Endometrium (tissue), 2 donors: ENCODE results near the gene FXYD2.
"Not testable (repeated sequence)": the region's sequence is repeated elsewhere in the genome, so short reads cannot be mapped to it uniquely, and the experiment has no call there.

ENCODE experiments used
- FAIRE-seq: peaks from 2 replicates; lab custom pipeline; 2012; peaks lifted over from hg19 to GRCh38; lab: Jason Lieb, UNC
- donor health status: control.
- donor health status: control.

Gene FXYD2

DNA sequence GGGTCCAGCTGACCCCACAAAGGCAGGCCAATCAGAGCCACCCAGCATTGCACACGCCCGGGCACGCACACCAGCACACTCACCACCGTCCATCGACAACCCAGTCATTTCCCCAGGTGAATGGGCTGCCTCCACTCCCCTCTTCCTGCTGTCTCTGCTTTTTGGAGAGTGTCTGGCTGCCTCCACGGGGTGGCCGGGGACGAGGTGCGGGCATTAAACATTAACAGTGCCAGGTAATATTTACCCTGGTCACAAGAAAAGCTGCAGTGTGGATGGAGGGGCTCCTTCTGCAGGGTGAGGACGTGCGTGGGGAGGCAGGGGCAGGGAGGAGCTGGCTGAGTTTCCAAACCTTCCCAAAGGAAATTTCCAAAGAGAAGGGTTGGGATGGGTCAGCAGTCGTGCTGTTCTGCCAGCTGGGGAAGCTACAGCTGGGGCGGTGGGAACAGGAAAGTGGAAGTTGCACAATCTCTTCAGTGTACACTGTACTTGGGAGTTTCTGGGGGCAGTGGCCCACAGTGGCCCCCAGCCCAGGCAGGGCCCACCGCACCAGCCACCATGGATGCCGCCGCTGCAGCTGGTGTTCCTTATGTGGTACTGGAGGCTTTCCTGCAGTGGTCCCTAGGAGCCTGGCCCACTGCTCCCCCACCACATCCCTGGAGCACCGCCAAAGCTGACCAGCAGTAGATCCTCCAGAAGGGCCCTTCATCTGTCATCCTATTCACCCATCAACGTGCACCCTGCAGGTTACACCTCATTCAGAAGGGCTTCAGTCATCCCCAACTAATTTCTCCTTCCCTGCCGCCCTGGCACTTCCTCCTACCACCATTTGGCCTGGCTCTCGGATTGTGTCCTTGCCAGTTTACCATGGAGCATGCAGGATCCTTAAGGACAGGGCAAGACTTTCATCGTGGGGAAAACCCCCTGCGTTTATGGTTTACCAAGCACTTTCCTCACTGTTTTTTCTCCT is at the start of gene FXYD2:
TSS of gene FXYD2 (minus strand) at position 174 of the 967 bp plus-strand sequence. CDS start at position 108, 66 bp downstream.
- FAIRE-seq, result no peak

DNA sequence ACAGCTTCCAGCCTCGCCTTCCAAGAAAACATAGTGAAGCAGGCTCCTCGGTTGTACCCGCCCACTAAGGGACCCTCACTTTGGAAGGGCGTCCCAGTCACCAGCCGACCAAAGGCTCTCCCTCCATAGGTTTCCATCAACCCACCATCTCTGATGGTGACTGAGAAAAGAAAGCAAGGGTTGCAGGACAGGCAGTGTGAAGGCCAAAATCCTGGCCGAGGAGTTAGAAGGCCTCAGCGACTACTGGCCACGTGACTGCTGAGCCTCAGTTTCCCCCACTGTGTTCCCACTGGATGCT is 49.2 kb upstream of the FXYD2 start:
- no peak for FAIRE-seq

DNA sequence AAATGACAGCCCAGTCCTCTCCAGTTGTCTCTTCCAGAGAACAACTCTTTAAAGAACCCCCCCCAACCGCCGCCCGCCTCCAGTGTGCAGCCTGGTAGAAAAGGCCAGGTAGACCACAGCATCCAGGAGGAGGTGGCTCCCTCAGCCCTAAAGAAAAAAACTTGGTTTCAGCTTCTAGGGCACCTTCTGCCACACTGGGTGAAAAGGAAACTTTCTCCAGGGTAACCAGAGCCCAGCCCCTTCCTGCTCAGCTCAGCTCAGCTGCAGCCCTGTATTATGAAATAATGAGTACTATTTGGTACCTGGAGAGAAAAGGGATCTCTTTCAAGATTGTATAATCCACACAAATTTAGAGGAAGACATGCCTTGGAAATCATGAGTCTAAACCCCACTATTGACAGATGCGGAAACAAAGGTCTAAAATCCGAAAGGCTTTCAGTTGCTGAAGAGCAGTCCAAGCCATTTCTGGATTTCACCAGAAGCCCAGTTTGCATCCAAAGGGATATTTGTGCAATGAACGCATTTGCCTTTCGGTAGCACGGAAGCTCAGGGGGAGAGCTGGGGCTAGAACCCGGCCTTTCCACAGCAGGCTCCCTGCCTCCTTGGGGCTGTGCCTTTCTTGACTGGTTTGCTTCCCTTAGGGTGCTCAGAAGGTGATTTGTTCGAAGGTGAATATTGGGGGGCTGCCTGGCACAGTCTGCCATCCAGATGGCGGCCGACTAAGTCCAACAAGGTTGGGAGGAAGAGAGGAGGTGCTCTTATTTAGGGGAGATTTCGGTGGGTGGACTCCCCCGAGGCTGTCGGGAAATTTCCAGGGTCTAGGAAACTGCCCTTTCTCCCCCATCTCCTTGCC is 48.7 kb upstream of the FXYD2 start:
- no peak for FAIRE-seq

DNA sequence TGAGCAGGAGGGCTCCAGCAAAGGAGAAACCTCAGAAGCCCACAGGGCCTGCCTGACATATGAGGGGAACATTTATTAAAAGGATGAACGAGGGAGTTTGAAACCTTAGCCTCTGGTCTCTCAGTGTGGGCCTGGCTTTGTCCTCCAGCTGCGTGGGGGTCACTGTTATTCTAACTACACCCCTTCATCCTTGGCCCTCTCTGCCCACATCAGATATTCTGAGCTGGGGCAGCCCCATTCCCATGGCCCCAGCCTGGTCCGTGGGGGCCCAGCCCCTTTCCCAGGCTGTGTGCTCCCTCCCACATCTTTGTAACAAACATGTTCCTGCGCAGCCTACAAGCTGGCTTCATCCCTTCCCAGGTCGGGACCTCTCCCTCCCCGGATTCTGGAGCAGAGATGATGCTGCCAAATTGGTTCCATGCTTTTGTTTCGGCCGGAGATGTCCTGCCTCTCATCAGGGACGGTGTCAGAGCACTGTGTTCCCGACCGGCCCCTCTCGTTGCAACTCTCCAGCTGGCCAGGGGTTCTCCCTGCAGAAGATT is 47.9 kb upstream of the FXYD2 start:
- FAIRE-seq, result no peak

DNA sequence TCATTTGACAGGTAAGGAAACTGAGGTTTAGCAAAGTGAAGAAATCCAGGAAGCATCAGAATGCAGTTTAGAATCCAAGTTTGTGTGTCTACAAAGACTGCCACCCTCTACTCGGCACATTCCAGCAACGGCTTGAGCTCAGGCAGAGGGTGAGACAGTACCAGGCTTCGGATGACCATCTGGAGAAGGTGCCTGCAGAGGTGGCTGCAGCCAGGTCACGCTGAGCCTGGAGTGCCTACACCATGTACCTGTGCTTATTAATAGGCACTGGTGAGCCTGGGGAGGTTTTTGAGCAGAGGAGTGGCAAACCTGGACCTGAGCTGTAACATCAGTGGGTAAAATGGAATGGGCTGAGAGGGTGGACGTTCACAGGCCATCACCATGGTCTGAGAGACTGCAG is 47.2 kb upstream of the FXYD2 start:
- FAIRE-seq, result no peak

DNA sequence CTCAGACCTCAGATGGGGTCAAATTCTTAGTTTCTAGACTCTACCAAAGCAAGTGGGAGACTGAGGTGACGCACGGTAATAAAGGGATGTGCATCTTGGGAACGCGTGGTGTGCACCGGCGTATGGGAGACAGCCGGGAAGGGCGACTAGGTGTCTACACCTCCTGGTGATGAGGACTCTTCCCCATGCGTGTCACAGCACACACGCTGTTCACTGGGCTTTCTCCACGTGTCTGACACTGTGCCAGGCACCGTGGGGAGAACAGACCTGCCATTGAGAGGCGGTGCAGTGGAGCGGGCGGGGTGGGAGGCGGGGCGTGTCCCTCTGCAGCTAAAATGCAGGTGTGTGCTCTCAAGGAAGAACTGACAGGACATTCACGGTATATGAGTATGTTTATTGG is 46.6 kb upstream of the FXYD2 start:
- no peak for FAIRE-seq

DNA sequence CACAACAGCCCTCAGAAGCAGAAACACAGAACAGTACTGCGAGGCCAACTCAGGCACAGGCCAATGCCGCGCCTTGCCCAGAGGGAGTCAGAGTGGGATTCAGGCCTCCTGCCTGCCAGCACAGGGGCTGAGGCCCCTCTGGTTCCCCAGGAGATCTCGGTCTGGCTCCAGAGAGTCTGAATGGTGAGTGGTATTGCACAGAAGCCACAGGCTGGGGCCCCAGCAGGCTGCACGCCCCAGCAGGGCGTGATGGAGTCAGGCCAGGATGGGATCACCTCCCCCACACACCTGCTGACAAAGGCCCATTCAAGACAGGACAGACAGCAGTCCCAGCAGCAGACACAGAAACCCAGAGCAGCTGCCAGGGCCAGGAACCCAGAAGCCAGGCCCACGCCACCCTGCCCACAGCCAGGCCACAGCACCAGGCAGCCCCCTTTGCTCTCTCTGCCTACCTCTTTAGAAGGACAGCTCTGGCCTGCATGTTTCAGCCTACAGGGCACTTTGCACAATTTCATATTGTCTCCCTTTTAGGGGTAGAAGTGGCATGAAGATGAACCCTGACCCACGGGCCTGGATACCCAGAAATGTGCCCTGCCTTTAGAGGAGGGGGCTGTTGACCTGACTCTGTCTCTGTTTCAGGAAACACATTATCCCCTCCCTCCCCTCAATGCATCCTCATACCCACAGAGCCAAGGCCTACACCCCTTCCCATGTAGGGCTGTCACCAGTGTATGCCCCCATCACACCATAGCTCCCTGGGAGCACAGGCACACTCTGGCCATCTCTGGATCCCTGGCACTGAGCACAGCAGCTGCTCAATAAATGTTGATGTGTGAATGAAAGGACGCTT is 45.8 kb upstream of the FXYD2 start:
- FAIRE-seq, result no peak

DNA sequence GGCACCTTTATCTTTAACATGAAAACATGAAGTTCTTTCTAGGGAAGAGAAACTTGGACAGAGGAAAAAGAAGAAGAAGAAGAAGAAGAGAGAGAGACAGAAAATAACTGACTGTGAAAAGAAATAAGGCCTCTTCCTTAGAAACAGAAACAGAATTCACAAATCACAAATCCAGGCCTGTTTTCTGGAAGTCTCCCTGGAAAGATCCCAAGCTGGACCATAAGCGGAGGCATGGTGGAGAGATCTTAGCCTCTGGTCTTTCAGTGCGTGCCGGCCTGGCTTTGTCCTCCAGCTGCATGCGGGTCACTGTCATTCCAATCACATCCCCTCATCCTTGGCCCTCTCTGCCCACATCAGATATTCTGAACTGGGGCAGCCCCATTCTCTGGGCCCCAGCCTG is 45.1 kb upstream of the FXYD2 start:
- no peak for FAIRE-seq

DNA sequence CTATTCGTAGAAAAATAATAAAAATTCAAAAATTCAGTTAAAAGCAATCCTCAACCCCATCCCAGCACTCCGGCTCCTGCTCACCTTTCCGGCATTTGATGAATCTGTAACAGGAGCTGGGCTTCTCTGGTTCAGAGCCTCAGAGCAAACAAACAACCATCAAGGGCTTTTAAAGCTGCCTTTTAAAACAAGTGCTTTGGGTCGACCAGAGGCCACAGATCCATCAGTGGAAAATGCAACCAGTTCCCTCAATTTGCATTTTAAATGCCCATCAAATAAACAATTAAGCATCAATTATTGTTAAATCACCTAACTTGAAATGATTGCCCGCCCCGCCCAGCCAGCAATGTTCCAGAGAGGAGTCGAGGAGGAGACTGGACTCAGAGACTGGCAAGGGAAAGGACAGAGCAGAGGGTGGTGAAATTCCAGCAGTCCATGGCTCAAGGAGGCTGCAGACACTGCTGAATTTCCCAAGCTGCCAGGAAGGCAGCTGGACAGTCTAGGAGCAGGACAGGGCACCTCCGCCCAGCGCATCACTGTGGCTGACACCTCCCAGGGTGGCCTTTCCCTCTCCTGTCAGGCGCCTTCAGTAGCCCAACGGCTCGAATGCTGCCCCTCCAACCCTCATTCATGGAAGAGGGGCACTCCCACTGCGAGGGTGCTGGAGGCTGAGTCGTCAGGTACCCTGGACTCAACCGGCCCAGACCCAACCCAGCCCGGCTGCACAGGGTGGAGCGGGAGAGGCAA is 44.4 kb upstream of the FXYD2 start:
- FAIRE-seq, result no peak

DNA sequence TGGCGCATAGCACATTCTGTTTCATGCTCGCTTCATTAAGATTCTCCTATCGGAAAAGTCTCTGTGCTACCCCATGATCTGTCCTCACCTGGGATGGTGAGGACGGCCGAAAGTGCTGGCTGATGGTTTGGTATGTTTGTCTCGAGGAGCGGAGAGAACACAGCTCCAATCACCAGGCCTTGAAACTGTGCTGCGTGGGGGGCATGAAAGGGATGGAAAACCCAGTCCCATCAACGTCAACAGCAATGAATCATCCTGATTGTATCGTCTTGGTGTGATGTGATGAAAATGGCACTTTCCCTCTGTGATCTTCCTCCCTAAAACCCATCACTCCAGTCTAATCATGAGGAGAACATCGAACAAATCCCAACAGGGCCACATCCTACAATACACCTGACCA is 43.5 kb upstream of the FXYD2 start:
- FAIRE-seq, result no peak

DNA sequence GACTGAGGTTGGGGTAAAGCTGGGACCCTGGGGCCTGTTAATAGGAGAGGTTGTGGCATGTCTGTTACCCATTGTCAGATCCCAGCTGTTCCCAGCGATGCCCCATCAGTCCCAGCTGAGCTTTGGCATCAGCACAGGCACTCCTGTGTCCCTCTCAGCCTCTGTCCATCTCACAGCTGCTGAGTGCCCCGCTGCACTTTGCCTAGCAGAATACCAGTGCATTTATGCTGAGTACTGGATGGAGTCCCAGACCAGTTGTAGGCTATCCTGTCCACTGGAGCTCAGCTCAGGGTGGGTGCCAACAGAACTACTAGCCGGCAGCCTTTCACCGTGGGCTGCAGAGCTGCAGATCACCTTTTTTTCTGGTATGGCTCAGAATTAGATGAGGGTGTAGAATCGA is 42.0 kb upstream of the FXYD2 start:
- no peak for FAIRE-seq

DNA sequence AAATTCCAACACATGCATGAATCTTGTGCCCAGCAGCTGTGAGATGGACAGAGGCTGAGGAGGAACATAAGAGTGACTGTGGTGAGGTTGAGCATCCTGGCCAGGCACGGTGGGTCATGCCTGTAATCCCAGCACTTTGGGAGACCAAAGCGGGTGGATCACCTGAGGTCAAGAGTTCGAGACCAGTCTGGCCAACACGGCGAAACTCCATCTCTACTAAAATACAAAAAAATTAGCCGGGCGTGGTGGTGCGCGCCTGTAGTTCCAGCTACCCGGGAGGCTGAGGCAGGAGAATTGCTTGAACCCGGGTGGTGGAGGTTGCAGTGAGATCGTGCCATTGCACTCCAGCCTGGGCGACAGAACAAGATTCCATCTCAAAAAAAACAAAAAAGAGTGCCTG is 41.0 kb upstream of the FXYD2 start:
- FAIRE-seq, result not testable (repeated sequence)

DNA sequence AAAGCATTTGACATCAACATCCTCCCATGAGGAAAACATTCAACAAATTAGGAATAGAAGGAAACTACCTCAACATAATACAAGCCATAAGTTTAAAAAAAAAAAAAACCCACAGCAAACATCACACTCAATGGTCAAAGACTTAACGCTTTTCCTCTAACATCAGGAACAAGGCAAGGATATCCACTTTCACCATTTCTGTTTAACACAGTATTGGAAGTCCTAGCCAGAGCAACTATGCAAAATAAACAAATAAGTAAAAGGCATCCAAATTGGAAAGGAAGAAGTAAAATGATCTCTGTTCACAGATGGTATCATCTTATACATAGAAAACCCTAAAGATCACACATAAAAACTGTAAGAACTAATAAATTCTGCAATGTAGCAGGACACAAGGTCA is 38.8 kb upstream of the FXYD2 start:
- no peak for FAIRE-seq

DNA sequence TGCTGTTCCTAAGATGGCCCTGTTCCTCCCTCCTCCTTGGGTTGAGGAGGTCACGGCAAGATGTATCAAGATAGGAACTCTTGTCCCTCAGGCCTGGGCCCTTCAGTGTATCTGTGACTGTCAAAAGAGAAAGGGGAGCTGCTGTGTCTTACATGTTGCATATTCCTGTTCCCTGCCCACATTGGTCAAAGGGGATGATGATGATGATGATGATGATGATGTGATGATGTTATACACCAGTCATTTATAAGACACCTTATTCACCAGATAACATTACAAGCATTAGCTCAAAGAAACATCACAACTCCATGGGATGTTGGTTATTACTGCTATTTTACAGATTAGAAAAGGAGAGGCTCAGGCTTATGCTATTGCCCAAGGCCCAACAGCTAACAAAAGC is 38.2 kb upstream of the FXYD2 start:
- no peak for FAIRE-seq

DNA sequence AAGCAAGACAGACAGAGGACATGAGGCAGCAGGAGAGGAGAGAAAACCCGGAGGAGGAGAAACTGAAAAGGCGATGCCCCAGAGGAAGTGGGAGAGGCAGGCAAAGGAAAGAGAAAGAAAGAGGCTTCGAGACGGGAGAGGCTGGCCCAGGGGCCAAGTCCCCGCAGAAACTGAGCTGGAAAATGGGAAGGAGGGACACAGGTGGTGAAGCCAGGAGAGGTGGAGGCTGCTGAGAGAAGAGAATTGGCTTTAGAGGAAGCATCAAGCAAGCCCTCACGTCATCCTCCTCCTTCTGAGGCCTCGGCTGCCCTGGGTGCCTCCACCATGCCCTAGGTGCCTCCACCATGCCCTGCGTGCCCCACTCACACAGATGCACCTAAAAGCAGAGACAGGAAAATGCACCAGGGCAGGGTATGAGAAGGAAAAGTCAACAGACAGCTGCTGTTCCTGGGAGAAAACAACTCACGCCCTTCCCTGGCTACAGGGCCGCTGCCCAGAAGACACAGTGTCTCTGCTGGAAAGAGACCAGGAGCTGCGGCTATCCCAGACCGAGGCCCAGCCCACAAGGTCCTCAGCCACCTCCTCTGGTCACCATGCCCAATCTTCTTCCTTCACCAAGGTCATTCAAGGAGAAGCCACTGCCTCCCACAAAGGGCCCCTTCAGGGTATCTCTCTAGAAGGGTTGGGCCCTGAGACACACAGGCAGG is 37.6 kb upstream of the FXYD2 start:
- FAIRE-seq, result no peak

DNA sequence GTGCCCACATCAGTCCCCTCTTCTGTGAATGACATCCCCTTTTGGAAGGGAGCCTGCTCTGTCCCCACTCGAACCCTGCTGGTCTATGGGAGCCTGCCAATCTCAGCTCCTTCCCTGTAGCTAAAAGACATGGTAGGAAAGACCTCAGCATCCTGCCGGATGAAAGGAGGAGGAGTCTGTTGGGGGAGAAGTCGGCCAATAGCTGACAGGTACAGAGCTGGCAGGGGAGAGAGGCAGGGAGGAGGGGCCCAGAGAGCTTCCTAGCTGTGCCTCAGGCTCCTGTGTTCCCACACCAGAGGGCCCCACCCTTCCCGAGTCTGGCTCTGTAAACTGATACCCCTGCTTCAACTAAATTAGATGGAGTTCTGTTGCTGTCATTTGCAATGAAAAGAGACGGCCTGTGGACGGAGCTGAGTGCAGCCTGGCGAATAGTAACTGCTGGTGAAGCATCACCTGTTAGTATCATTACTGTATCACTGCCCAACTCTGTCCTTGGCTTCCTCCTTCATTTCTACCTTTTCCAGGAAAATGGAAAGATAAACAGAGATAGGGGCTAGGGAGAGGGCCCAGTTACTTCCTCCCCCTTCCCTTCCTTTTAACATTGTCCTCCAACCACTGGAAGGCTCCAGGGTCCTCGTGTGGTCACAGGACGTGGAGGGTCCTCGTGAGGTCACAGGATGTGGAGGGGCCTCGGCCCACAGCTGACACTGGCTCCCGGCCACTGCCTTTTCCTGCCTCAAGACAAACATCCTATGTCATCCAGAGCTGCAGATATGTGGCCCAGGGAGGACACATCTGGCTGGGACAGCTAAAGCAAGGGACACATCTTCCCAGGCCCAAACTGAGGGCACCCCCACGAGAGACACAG is 36.8 kb upstream of the FXYD2 start:
- FAIRE-seq, result no peak

DNA sequence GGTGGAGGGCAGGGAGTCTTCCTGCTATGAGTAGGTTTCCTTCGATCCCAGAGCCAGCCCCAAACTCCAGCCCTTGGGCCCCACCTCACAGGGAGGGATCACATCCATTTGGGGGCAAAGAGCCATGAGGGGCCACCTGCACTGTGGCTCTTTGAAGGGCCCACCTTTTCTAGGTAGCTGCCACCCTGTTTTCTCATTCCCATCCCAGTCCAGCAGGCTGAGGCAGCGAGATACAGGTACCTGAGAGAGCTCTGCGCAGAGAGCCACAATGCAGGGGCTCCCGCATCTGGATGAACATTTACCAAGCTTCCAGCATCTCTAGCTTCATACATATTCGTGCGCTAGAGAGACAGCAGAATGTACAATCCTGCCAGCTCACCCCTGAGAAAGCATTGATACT is 35.6 kb upstream of the FXYD2 start:
- FAIRE-seq, result no peak

DNA sequence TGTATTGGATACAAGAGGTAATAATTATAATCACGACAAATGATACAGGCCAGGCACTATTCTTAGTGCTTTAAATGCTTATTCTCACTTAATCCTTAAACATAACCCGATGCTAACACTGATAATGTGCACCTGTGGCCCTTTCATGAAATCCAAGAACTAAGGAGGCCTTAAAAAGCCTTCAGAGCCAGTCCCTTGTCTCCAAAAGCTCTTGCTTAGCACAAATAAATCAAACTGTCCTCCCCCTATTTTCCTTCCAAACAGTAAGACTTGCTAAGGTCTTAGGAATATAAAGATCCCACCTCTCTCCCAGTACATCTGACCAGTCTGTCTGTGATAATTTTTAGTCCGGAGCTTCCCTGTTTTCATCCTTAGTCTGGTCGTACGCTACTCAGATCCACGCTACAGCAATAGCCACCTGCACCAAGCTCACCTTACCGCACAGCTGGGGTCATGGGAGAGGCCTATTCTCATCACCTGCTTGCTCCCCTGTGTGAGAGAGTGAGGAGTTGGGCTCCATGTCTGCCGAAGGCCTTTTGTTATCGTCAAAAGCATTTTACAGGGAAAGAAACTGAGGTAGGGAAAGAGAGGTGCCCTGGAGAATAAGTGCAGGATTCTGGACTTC is 35.1 kb upstream of the FXYD2 start:
- no peak for FAIRE-seq

DNA sequence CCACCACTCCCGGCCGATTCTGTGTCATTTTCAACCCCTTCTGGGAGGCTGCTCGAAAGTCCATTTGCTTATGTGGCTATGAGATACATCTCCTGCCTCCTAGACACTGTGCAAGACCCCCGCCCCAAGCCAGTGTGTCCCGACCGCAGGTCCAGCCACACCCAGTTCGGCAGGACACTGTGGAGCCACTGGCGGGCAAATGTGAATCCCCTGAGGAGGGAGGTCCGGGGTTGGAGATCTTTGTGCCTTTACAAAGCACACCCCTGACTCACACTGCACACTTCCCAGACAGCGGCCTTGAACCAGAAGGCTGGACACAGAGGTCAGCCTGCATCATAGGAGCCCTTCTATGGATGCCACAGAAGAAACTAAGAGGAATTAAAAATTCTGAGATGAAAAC is 34.5 kb upstream of the FXYD2 start:
- FAIRE-seq, result no peak
